ENCODE data around the gene TBPL1.

Gene TBPL1

DNA sequence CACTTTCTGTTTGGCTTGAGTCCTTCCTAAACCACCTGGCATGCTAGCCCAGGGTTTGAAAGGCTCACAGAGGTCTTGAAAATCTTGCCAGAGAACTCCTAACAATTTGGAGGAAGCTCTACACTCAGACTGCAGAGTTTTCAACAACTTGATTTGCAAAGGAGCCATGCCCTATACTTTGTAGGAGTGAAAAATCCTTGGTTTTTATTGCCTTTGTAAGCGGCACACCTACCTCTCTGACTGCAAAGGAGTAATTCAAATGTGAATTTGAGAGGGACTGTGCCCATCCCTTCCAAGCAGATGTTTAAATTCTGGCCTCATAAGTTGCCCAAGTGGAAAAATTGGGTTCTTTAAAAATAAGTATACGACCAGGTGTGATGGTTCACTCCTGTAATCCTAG, 58.0 kb downstream of the TBPL1 start:
- DNase-seq: no peak

DNA sequence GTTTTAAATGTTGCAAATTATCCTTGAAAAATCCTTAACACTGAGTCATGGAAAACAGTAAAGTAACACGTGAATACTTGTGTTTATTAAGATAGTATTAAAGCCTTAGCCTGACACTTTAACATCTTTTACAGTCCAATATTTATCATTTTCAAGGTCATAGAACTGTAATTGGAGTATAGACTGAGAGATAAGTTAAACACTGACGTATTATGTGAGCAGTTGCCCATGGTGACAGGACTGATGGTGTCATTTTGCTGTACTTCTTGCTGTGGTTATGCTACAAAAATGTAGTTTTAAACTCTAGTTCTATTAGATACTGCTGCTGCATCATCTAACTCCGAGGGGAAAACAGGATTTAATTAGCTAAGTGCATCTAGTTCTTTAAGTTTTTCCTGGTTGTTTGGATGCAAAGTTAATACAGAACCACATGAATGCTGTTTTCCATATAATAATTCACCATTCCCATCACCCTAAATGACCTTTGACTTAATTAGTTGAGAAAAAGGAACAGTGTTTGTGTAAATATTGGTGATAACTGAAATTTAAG, 61.6 kb downstream of the TBPL1 start:
- DNase-seq: no peak

DNA sequence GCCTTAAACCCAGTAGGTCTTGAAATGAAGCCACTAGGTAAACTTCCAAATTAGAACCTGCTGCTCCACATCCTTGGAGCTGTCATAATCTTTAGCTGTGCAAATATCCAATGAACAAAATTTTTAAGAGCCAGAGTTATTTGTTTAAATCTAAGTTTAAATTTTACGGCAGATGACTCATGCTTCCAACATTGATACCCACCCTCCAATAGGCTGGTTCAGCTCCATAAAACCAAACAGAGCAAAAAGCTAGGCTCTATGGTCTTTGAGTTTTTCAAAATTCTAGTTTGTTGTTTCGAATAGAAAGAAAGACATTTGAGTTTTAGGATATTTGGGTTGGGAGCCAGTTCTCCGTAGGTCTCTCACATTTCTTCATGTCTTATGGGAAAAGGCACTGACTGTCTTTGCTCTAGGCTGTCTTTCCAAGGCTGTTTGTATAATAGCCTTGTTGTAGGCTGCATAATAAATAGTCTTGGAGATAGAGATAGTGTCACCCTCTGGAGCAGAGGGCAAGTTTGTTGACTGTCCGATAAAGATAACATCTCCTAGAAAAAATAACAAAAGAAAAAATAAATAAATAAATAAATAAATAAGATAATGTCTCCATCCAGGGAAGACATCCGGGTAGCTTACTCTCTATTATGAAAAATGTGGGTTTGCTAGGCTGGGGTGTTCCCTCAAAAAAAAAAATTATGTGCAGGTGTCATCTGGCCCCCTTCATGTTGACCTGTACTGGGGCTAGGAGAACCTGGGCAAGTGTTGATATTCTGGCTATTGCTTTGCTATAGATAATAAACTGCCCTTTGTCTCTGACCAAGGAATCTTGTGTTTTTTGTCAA, 62.9 kb downstream of the TBPL1 start:
- DNase-seq: no peak

DNA sequence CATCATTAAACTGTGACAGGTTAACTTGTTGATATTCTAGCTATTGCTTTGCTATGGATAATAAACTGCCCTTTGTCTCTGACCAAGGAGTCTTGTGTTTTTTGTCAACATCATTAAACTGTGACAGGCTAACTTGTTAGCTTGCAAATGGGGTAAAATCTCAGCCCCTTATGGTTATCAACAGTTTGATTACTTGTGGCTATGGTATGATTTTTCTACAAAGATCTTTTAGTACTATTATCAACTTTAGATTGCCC, 63.5 kb downstream of the TBPL1 start:
- no peak for DNase-seq

DNA sequence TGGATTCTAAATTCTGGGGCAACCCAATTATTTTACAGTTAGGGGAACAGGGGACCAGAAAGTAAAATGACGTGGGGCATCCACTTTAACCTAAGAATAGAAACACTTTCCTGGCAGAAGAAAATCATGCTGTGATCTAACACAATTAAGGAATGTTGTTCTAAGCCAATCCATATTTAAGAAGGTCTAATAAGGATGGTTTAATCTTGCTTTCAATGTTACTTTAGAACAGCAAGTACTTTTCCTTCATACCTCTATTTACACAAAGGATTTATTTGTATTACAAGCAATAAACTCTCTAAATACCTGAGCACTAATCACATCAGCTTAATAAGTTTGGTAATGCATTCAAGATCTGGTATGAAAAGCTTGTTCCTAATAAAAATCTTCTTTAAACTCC, 67.0 kb downstream of the TBPL1 start:
- DNase-seq: no peak

DNA sequence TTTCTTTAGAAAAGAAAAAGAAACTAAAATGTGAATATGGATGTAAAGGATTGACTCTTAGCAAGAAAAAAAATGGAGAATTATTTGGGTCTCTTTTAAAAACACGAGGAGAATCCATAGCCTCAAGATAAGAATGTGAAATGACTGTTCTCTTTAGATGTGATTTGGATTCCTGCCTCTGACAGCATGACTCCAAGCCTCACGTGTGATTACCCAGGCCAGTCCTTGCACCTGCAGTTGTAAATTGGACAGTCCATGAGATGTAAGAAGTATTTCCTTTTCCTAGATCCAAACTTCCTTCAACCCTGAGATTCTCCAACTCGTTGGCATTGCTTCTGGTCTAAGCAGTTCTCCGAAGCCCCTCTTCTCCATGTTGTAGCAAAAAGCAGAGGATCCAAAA, 67.5 kb downstream of the TBPL1 start:
- no peak for DNase-seq

DNA sequence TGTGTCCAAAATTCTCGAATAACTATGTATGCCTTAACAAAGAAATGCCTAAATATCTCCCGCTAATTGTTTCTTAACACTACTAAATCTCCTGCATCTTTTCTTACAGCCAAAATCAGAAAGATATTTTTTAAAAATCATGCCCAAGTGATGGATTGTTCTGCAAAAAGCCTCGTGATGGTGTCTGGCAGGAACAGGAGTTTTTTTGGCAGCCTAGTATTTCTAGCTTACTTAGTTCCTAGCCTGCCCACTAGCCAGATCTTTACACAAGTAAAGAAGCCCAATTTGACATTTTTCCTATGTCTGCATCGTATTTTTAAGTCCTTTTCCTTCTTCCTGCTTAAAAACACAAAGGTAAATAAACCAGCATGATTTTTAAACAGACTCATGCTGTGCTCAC, 67.9 kb downstream of the TBPL1 start:
- DNase-seq: no peak

DNA sequence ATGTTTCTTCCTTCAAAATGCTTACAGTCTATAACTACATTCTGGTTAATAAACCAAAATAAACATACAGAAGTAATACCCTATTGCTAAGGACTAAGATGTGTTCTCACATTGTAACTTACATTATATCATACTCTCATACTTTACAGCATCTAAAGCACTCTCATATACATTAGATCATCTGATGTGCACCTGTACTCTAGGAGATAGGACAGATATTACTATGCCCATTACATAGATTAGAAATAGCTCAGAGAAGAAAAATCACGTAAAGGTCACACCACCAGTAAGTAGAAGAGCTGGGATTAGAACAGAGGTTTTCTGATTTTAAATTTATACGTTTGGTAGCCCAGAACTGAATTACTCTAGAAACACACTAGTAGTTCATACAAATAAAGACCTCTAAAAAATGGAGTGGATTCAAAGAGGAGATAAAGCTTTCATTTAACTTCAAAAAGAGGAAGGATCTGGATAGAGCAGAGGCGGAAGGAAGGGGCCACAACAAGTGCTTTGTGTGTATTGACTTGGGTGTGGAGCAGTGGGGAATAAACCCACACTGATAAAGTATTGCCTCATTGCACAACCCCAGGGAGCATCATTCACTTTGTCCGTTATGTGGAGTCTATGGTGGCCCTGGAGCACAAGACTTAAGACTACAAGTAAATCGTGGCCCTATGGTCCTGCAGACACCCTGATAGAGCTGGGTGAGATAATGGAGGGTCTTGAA, 68.5 kb downstream of the TBPL1 start:
- DNase-seq: no peak

DNA sequence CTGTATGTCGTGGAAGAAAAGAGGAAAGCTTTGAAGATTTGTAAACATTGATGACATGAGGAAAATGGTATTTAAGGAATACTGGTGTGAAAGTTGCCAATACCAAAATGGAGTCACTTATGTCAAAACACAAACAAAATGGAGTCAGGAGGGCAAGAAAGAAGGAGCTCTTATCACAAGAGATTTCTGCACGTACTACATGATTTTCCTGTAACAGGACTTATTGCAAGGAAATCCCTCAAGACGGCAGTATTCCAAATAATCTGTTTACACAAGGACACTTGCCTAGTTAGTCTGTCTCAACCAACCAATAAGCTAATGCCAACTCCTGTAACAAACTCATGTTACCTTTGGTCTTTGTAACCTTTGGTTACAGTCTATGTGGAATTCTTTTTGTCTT, 69.6 kb downstream of the TBPL1 start:
- DNase-seq: no peak

DNA sequence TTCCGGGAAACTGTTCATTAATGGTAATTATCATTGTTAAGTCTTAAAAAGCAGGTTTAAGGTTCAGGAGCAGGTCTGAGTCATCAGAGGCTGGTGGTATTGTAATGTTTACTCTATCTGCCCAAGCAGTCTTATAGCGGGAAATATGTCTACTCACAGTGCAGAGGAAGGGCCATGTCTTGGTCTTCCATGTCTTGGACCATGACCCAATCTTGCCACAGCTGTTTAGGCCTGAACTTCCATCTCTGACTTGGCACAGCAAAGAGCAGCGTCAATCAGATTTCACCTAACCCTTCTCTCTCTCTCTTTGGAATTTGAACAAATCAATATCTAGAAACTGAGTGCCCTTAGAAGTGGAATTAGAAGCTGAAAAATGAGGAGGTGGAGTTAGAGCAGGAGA, 73.6 kb downstream of the TBPL1 start:
- no peak for DNase-seq

DNA sequence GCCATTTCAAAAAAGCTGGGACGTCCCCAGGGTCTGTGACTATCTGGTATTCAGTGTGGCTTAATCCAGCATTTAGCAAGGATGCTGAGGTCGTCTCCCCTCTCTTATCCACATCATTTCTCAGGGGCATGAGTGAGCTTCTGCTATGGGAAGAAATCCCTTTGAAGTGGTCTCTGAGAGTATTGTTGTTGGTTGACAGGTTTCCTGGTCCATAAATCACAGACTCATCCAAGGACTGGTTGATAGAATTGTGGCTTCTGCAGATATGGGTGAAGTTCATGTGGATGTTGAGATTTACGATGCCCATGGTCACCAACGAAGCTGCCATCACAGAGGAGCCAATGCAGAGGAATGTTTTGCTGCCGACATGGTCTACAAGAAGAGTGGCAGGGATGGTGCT, 75.4 kb downstream of the TBPL1 start:
- no peak for DNase-seq

DNA sequence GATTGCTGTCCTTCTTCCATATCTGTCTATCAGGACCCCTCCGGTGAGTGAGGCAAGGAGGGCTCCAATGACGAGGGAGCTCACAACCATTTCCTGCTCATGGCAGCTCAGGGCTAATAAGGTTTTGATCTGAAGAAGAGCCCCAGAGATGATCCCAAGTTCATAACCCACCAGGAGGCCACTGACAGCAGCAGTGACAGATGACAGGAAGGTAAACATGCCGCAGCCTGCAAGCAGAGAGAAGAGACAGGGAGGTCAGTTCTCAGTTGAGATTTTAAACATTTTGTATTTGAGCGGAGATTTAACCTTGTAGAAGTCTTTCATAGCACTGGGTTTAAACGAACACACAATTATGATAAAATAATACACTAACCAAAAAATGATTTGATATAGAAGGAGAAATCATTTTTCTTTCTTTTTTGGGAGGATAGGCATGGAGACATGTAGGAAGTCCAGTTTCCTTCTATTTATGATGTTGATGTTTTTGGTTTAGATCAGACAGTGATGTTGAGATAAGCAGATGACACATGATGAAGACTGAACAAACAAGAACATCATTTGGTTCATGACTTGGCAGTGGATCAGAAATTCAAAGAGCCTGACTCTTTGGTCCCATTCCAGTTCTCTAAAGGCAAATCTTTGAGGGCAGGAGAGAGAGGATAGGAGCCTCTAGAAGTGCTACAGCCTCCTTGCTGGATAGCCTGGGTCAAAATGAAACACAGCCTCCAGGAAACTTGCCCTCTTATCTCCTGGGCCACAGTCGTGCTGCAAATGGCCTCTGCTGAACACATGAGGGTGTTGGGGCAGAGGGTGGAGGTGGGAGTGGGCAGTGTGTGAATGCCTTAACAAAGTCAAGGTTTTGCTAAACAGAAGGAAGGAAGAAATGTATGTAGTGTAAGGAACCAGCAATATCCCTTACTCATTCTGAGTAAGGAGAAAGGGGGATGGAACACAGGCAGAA, 76.8 kb downstream of the TBPL1 start:
- DNase-seq: no peak

DNA sequence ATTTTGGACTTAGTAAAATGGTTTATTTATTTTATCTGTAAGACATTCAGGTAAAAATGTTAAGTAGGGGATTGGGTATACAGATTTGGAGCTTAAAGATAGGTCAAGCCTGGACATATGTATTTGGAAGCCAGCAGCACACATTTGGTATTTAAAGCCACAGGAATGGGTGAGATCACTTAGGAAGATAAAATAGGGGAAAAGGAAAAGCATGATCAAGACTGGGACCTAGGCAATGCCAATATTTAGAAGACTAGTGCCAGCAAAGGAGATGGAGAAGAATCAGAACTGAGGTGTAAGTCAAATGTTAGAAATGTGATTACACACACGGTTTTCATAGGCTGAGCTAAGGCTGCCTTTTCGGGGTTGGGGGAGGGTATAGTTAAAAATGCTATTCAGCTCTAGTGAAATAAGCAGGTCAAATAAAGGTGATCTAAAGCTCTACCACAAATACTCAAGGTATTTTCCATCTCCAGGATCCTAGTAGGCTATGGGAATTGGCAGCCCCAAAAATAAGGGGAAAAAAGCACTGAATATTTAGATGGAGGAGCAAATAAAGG, 78.8 kb downstream of the TBPL1 start:
- no peak for DNase-seq

DNA sequence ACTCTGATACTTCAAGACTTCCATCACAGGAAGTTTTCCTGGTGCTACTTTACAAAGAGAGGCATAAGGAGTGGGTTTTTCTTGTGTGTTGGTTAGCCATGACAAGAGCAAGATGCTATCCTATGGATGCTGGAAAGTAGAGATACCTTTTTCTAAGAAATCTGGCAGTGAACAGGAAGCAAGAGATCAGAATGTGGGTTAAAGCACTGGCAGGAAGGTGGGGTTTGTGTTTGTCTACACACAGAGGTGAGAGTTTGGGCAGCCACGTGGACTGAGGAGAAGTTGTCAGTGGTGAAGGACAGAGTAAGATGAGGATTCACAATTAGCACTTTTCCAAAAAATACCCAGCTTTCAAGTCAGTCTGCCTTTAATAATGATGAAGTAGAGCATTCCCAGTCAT, 81.5 kb downstream of the TBPL1 start:
- no peak for DNase-seq

DNA sequence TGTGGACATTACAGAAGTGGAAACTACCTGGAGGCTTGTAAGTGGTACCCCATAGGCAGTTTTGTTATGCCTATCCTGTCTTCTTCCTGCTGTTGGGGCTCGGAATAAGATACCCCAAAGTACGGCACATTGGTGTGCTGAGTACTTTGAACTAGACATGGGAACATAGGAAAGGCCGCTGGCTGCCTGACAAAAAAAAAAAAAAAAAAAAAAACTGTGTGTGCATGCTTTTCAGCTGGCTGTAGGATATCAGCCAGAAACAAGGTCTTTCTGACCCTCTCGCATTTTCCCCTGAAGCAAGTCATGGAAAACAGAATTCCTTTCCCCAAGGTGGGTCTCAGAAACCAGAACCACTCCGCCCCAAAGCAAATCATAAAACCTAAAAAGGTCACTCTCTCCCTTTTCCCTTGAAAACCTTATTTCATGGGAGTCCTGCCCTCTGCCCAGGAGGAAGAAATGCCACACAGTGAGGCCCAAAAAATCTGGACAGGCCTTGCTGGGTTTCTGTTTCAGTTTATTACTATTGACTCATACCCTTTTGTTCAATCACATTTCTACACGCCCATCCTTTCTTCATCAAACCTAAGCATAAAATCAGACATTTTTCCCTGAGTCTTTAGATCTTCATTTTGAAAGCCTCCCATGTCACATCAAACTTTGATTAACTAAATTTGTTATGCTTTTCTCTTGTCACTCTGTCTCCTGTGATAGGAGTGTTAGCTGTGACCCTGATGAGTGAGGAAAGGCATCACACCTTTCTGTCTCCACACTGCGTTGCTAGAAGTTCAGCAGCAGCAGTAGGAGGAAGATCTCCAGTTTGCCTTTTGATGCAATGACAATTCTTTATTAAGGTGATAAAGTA, 82.2 kb downstream of the TBPL1 start:
- DNase-seq: no peak

DNA sequence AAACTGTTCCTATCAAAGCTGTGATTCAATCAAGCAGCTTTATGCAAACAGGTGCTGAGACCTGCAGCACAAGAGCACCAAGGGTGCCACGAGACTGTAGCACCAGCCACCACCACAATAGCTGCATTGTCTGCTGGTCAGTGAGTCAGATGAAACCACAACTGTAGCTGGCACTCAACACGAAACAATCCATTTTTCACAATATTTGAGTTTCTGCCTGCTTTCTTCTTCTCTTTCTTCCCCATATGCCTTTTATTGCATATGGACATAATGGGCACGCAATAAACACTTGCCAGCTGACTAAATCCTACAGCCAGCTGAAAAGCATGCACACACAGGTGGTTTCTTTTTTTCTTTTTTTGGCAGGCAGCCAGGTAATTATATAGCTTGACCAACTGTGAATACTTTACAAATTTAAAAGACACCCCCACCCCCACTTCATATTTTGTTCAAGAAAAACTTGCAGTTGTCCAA, 82.8 kb downstream of the TBPL1 start:
- DNase-seq: no peak

DNA sequence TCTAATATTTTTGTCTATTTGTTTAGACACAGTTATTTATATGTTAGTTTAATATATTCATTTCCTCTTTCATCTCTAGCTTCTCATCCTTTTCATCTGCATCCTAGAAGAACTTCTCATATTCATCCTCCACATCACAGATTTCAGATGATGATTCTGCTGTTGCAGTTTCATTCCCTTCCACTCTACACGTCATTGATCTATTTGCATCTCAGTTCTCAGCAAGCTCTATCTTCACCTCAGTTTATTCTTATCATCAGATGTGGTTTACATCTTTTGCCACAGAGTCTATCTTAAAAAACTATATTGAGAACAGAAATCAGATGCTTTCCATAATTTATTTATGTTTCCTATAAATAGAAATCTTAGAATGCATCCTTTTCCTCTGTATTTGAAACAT, 86.1 kb downstream of the TBPL1 start:
- DNase-seq: no peak

All from NCI-H1694 (cell line).